Activated CD8-positive, alpha-beta memory T cell treated with anti-CD3 and anti-CD28 coated beads for 1 hour (primary cell): Measurements from ENCODE around the gene ATP2B1.
"Not testable (repeated sequence)": the region's sequence is repeated elsewhere in the genome, so short reads cannot be mapped to it uniquely, and the experiment has no call there.

ENCODE experiments used
- DNase-seq, 2 donors: peaks; one replicate each; pipeline ENCODE4 v3.0.0-alpha.2; 2020; ENCODE audit warnings: low read depth in 1 of 2; ENCODE audit errors: extremely low read depth in 1 of 2

ATP2B1 gene

GRCh38 chr12:89717759-89718523, 9.3 kb upstream of the ATP2B1 start:
- no peak for DNase-seq

- DNase-seq, result no peak
Measured at GRCh38 chr12:89712706-89713105, 4.1 kb upstream of the ATP2B1 start.

- no peak for DNase-seq
Measured at GRCh38 chr12:89710873-89711750, 2.5 kb upstream of the ATP2B1 start.

GRCh38 chr12:89709995-89710872, 1.6 kb upstream of the ATP2B1 start:
- peak in 1 of 2 donors; percentile 28 for DNase-seq

- DNase-seq, result peak; percentile 100
Measured at GRCh38 chr12:89709157-89709994, 738 bp upstream of the ATP2B1 start.

GRCh38 chr12:89707703-89708564, 704 bp downstream of the ATP2B1 start:
- peak in 1 of 2 donors; percentile 21 for DNase-seq

GRCh38 chr12:89706986-89707702, 1.5 kb downstream of the ATP2B1 start:
- no peak for DNase-seq

- DNase-seq, result no peak
Measured at GRCh38 chr12:89706551-89706950, 2.1 kb downstream of the ATP2B1 start.

- no peak for DNase-seq
Measured at GRCh38 chr12:89704457-89704856, 4.2 kb downstream of the ATP2B1 start.

GRCh38 chr12:89703768-89704167, 4.9 kb downstream of the ATP2B1 start:
- no peak for DNase-seq

GRCh38 chr12:89702503-89702902, 6.1 kb downstream of the ATP2B1 start:
- DNase-seq, result no peak

GRCh38 chr12:89701606-89702206, 6.9 kb downstream of the ATP2B1 start:
- no peak for DNase-seq

GRCh38 chr12:89700191-89700810, 8.3 kb downstream of the ATP2B1 start:
- no peak for DNase-seq

GRCh38 chr12:89698607-89699006, 10.0 kb downstream of the ATP2B1 start:
- DNase-seq, result no peak

GRCh38 chr12:89697728-89698127, 10.9 kb downstream of the ATP2B1 start:
- not testable (repeated sequence) for DNase-seq

GRCh38 chr12:89697296-89697695, 11.3 kb downstream of the ATP2B1 start:
- DNase-seq, result no peak

- no peak for DNase-seq
Measured at GRCh38 chr12:89695830-89696229, 12.8 kb downstream of the ATP2B1 start.

- DNase-seq, result no peak
Measured at GRCh38 chr12:89695100-89695499, 13.5 kb downstream of the ATP2B1 start.
